ENCODE measurements around the gene BCL2L1. TPM values are rescaled to one million over a fixed set of nuclear protein-coding genes. Genes with fewer than 3 reads are reported as not detected.

BCL2L1 gene
- total and polyA plus RNA-seq, 2 experiments from 2014 or later: 42.4 to 110 TPM

DNA sequence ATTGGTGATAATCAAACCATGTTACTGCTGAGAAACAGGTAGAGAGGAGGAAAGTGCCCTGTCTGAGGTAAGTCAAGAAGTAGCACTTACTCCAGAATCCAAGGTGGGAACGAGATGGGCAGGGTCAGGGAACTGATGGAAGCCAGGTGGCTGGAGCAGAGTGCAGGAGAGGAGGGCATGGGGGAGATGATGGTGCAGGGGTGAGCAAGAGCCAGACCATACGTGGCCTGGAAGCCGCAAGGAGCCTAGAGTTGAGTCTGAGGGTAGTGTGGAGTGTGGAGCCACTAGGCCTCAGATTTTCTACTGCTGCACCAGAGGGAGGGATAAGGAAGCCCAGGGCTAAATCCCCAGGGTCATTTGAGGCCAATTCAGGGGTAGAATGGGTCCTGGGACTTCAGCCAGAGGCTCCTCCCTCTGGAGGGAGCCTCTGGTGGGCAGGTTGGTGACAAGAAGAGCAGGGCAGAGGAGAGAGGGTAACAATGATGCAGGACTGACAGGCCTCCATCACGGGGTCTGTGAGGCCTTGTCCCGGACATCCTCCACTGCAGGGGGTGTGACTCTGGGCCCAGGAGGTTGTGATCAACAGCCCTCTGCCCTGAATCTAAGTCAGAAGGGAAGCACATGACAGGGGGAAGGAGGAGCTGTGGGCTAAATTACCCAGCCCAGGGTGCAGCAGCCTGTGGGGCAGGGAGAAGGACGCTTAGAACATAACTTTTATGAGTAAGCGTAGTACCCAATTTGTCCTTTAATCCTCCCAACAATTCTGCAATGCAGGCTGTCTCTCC, 56.2 kb downstream of the BCL2L1 start:
- Mint-ChIP-seq H3K4me3 (no peak overlapping the region), H3K36me3 (ENCODE audit: low read depth) (peaks cover 17% of the 10 kb centered on the region), H3K4me1 (peaks cover 28% of the 10 kb centered on the region), H3K9me3 (no peaks in the 10 kb centered on the region), H3K27ac (no peak overlapping the region), H3K27me3 (ENCODE audit: insufficient read depth, low read depth, poor library complexity) (peaks cover 13% of the 10 kb centered on the region)
- Histone ChIP-seq H3K36me3 (ENCODE audit: insufficient read depth) (peaks cover 3% of the 10 kb centered on the region; the same call in 1 of the 2 replicates), H3K4me1 (ENCODE audit: insufficient read depth) (peaks cover 18% of the 10 kb centered on the region), H3K4me2 (no peak overlapping the region), H3K4me3 (no peak overlapping the region), H3K9me2 (ENCODE audit: insufficient read depth) (no peaks in the 10 kb centered on the region), H3K79me2 (replicated peaks; ENCODE audit: insufficient read depth) (peaks cover 3% of the 10 kb centered on the region), H3F3A (replicated peaks; ENCODE audit: low read depth) (peaks cover 42% of the 10 kb centered on the region), H2AFZ (no peak overlapping the region), H4K20me1 (replicated peaks; ENCODE audit: insufficient read depth) (peaks cover 15% of the 10 kb centered on the region), H3K27me3 (ENCODE audit: insufficient read depth) (no peaks in the 10 kb centered on the region), H3K27ac (ENCODE audit: low read depth) (0 out of 2 replicates have a peak overlapping the region, but pooled peaks have one; percentile 37)
- no peak for TF ChIP-seq ZNF462 (CRISPR knock-in tag; IDR thresholded peaks at IDR 0.05)
- no peak for TF ChIP-seq CREB1 (CRISPR knock-in tag; IDR thresholded peaks at IDR 0.05; ENCODE audit: low read depth)
- TF ChIP-seq EZH2 (IDR thresholded peaks at IDR 0.05; ENCODE audit: low read depth, unreplicated experiment): no peak
- TF ChIP-seq REST (IDR thresholded peaks at IDR 0.05; ENCODE audit: unreplicated experiment): no peak
- no peak for TF ChIP-seq STAT1 (IDR thresholded peaks at IDR 0.05; ENCODE audit: unreplicated experiment)
- TF ChIP-seq POLR2AphosphoS5 (IDR thresholded peaks at IDR 0.05; ENCODE audit: low read depth): no peak
- TF ChIP-seq EZH2phosphoT487 (IDR thresholded peaks at IDR 0.05; ENCODE audit: unreplicated experiment): no peak
- TF ChIP-seq, protein P1, sequence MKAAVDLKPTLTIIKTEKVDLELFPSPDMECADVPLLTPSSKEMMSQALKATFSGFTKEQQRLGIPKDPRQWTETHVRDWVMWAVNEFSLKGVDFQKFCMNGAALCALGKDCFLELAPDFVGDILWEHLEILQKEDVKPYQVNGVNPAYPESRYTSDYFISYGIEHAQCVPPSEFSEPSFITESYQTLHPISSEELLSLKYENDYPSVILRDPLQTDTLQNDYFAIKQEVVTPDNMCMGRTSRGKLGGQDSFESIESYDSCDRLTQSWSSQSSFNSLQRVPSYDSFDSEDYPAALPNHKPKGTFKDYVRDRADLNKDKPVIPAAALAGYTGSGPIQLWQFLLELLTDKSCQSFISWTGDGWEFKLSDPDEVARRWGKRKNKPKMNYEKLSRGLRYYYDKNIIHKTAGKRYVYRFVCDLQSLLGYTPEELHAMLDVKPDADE (IDR thresholded peaks at IDR 0.05): no peak
- no peak for TF ChIP-seq CTCF (conservative IDR thresholded peaks at IDR 0.05; ENCODE audit: low read depth in 2 of 2)
- no peak for TF ChIP-seq ZNF331 (CRISPR knock-in tag; IDR thresholded peaks at IDR 0.05; ENCODE audit: low read depth)
- no peak for TF ChIP-seq NANOG (IDR thresholded peaks at IDR 0.05; ENCODE audit: borderline replicate concordance)
- TF ChIP-seq JUNB (IDR thresholded peaks at IDR 0.05; ENCODE audit: unreplicated experiment): no peak
- TF ChIP-seq ZNF114 (CRISPR knock-in tag; IDR thresholded peaks at IDR 0.05): no peak
- no peak for ATAC-seq
- DNase-seq (ENCODE audit: low spot score): no peak

Measured in GM23338 (cell line).